ENCODE measurements around the gene SLC9C2.

GRCh38 chr1:173503391-173503790 lies 99.5 kb downstream of the SLC9C2 start:
- TF ChIP-seq CTCF (IDR thresholded peaks at IDR 0.05; ENCODE audit: insufficient read depth, low read length, poor library complexity, severe bottlenecking) (no peak), EZH2phosphoT487 (conservative IDR thresholded peaks at IDR 0.05; ENCODE audit: low read length) (no peak)
